ENCODE results near the gene ZCWPW2. TPM values are rescaled to one million over a fixed set of nuclear protein-coding genes. Genes with fewer than 3 reads are reported as not detected.
A peak's percentile ranks its signal among the peaks of the same experiment; 100 is the strongest.

The ZCWPW2 gene
- total and polyA plus RNA-seq, 2 of the 4 experiments (the other 2 are of a cell fraction) = 0.18 to 0.24 TPM

GRCh38 chr3:28343144-28343543 is 5.4 kb upstream of the ZCWPW2 start:
- Histone ChIP-seq H2BK120ac (ENCODE audit: low read depth, low read length) (no peak overlapping the region), H3K56ac (ENCODE audit: extremely low read depth, insufficient read depth, low read length) (no peak overlapping the region), H2BK5ac (ENCODE audit: low read depth, low read length, poor library complexity, severe bottlenecking) (peak overlapping the region; percentile 98), H3K4me3 (ENCODE audit: insufficient read depth, low read depth, low read length) (peak overlapping the region; percentile 10; the same call in 1 of the 2 replicates), H3K27me3 (ENCODE audit: control insufficient read depth, insufficient read depth, low read length) (no peaks in the 10 kb centered on the region), H2BK20ac (ENCODE audit: low read depth, low read length) (peak overlapping the region; percentile 55; the same call in 1 of the 2 replicates), H4K8ac (ENCODE audit: low read depth in 2 of 2, low read length in 2 of 2) (peak overlapping the region in 1 of 2 experiments; percentile 76; a peak in 2 of 4 replicates), H3K9me3 (ENCODE audit: control insufficient read depth, insufficient read depth, low read length) (no peaks in the 10 kb centered on the region), H3K79me1 (ENCODE audit: low read depth in 1 of 2, low read length in 2 of 2) (peaks cover 4 to 31% of the 10 kb centered on the region in 2 experiments; a peak in 3 of 4 replicates), H4K91ac (ENCODE audit: insufficient read depth, low read depth, low read length) (no peak overlapping the region), H3K4me2 (ENCODE audit: low read depth, low read length) (peak overlapping the region; percentile 99), H3K27ac (ENCODE audit: insufficient read depth, low read length) (peak overlapping the region; percentile 76; the same call in 1 of the 2 replicates), H3K9me1 (ENCODE audit: insufficient read depth, low read length) (peaks cover 3% of the 10 kb centered on the region; the same call in 1 of the 2 replicates), H2AK9ac (replicated peaks; ENCODE audit: low read depth, low read length, poor library complexity) (no peak overlapping the region), H2AFZ (replicated peaks; ENCODE audit: low read length, poor library complexity) (no peak overlapping the region), H3K23ac (ENCODE audit: low read depth, low read length) (peak overlapping the region; percentile 76; the same call in 1 of the 2 replicates), H4K5ac (ENCODE audit: low read depth, low read length) (peak overlapping the region; percentile 92; the same call in 1 of the 2 replicates), H4K20me1 (ENCODE audit: insufficient read depth, low read length) (no peaks in the 10 kb centered on the region), H3K14ac (replicated peaks; ENCODE audit: low read depth, low read length) (0 out of 2 replicates have a peak overlapping the region, but pooled peaks have one; percentile 19), H3K18ac (ENCODE audit: low read depth, low read length) (peak overlapping the region; percentile 93; the same call in 1 of the 2 replicates), H3K4me1 (ENCODE audit: control insufficient read depth, insufficient read depth, low read length) (peaks cover 5% of the 10 kb centered on the region; the same call in 1 of the 2 replicates), H3K9ac (ENCODE audit: low read depth, low read length) (peak overlapping the region; percentile 51; the same call in 1 of the 2 replicates), H3K36me3 (ENCODE audit: control insufficient read depth, insufficient read depth, low read length) (peaks cover 7% of the 10 kb centered on the region; the same call in 1 of the 2 replicates), H2AK5ac (ENCODE audit: low read depth, low read length) (peak overlapping the region; percentile 68; the same call in 1 of the 2 replicates), H3K4ac (ENCODE audit: low read depth, low read length) (peak overlapping the region; percentile 60; the same call in 1 of the 2 replicates), H2BK15ac (ENCODE audit: low read depth, low read length) (no peak overlapping the region)
- ChIA-PET CTCF (interaction anchor here (0.6 to 1.0 kb wide), 2 partner anchors 25 to 741 kb away, joined by 3 read pairs; no protein-coding TSS in a partner anchor), POLR2A (ENCODE audit: unreplicated experiment) (no interaction called here)
- dilution Hi-C loops (cut with HindIII; ENCODE audit: low sequenced_read_pairs, unreplicated experiment) = no loop called here
- BruUV-seq (replicated peaks) = no TSS peak
- DNase-seq = no peak
- in situ Hi-C loops (cut with MboI; ENCODE audit: low sequenced_read_pairs) = no loop called here
- intact Hi-C loops (cut with micrococcal nuclease) = loop anchor here (10.0 kb wide), 1 partner anchor 1178 kb away; no protein-coding TSS in a partner anchor
- no peak for ATAC-seq (ENCODE audit: low read depth)
- no peak for TF ChIP-seq MAZ (IDR thresholded peaks at IDR 0.05; ENCODE audit: borderline replicate concordance, low read depth, low read length)
- no peak for TF ChIP-seq RFX5 (IDR thresholded peaks at IDR 0.05; ENCODE audit: low read depth, low read length)
- no peak for TF ChIP-seq RCOR1 (IDR thresholded peaks at IDR 0.05; ENCODE audit: insufficient replicate concordance, low read length)
- no peak for TF ChIP-seq MAFK (IDR thresholded peaks at IDR 0.05; ENCODE audit: low read depth, low read length)
- TF ChIP-seq, protein P1, sequence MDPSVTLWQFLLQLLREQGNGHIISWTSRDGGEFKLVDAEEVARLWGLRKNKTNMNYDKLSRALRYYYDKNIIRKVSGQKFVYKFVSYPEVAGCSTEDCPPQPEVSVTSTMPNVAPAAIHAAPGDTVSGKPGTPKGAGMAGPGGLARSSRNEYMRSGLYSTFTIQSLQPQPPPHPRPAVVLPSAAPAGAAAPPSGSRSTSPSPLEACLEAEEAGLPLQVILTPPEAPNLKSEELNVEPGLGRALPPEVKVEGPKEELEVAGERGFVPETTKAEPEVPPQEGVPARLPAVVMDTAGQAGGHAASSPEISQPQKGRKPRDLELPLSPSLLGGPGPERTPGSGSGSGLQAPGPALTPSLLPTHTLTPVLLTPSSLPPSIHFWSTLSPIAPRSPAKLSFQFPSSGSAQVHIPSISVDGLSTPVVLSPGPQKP (IDR thresholded peaks at IDR 0.05; ENCODE audit: borderline replicate concordance, low read depth, low read length) = no peak
- TF ChIP-seq POLR2A (IDR thresholded peaks at IDR 0.05; ENCODE audit: low read depth, low read length) = no peak
- no peak for TF ChIP-seq SMC3 (IDR thresholded peaks at IDR 0.05; ENCODE audit: low read depth, low read length)

All from IMR-90 (cell line).